Right lobe of liver (tissue), 6 donors: ENCODE measurements around the gene LBX2. TPM values are rescaled to one million over a fixed set of nuclear protein-coding genes. Genes with fewer than 3 reads are reported as not detected.

ENCODE experiments used
- ATAC-seq, 4 donors: fragments of 200-7000 bp; cut with Tn5 transposase; one replicate each; pipeline ENCODE4 v1.9.1; 2020; ENCODE audit warnings: mild to moderate bottlenecking in 4 of 4, moderate library complexity in 4 of 4
- DNase-seq, 3 donors: peaks; one replicate each; pipeline ENCODE4 v3.0.0-alpha.2; 2020
- H3K27ac ChIP-seq, 3 donors: fragments of 200-600 bp; one replicate each; pipeline ENCODE4 v1.8.0; 2022
- H3K27me3 ChIP-seq, 2 donors: fragments of 200-600 bp; one replicate each; pipeline ENCODE4 v1.8.0; 2022
- H3K36me3 ChIP-seq, 4 donors: fragments of 200-600 bp; sonication (generic) in 1 of 4; one replicate each; pipeline versions ENCODE4 v1.5.1 to v1.8.0; 2017 to 2022; ENCODE audit warnings: control low read depth in 1 of 4
- H3K4me1 ChIP-seq, 4 donors: fragments of 200-600 bp; sonication (generic) in 1 of 4; one replicate each; pipeline versions ENCODE4 v1.5.1 to v1.8.0; 2017 to 2022; ENCODE audit warnings: control low read depth in 1 of 4
- H3K4me3 ChIP-seq, 3 donors: fragments of 200-600 bp; one replicate each; pipeline ENCODE4 v1.8.0; 2022
- H3K9me3 ChIP-seq, 4 donors: fragments of 200-600 bp; sonication (generic) in 1 of 4; one replicate each; pipeline versions ENCODE4 v1.5.1 to v1.8.0; 2017 to 2022; ENCODE audit warnings: control low read depth in 1 of 4
- CTCF ChIP-seq, 4 donors: fragments of 200-600 bp in 3 of 4; fragments of 450-650 bp in 1 of 4; IDR thresholded peaks; one replicate each; pipeline versions ENCODE4 v1.5.1 to v1.8.0; 2016 to 2022; ENCODE audit warnings: antibody characterized with exemption in 4 of 4, mild to moderate bottlenecking in 2 of 4
- POLR2A ChIP-seq: fragments of 450-650 bp; IDR thresholded peaks from one replicate; pipeline ENCODE4 v1.6.1; 2017; ENCODE audit warnings: antibody characterized with exemption, mild to moderate bottlenecking
- WGBS: methylation state at CpG from one replicate; pipeline ENCODE4 v1.1.6; 2018; ENCODE audit warnings: low coverage, low lambda C conversion rate; ENCODE audit not compliant: insufficient coverage; ENCODE audit errors: missing lambda C conversion rate; 5-methylcytosine and 5-hydroxymethylcytosine counted together
- intact Hi-C, 2 donors: fragments of 100-400 bp; cut with DNase I; formaldehyde crosslinking; loops; one replicate each; pipeline versions ENCODE4 v1.11.2 to v1.14.1; 2022
- total RNA-seq, 6 experiments: library from RNA; depleted of rRNA in 2 of 6; stranded (reverse); fragments of >200 nt in 2 of 6; fragmentation: NEBNext Ultra II Directional in 3 of 6; extraction: Animal tissue kit (Norgen Biotek cat#: 25700) in 3 of 6; gene quantifications; one replicate each; pipeline versions ENCODE4 v1.1.0 to v1.2.4, GENCODE V29; 2016 to 2023
- donor health status: DM: no; HTN: yes; CAD: no.
- donor health status: DM: no; HTN: no; CAD: no.
- donor health status: DM: no; HTN: no; CAD: no.
- donor health status: DM: no; HTN: yes; CAD: no.
- donor health status: DM: no; HTN: yes; CAD: no.

LBX2 gene
- total RNA-seq, 6 experiments from 2014 or later, result 1.4 to 8.4 (median 5.8) TPM

DNA sequence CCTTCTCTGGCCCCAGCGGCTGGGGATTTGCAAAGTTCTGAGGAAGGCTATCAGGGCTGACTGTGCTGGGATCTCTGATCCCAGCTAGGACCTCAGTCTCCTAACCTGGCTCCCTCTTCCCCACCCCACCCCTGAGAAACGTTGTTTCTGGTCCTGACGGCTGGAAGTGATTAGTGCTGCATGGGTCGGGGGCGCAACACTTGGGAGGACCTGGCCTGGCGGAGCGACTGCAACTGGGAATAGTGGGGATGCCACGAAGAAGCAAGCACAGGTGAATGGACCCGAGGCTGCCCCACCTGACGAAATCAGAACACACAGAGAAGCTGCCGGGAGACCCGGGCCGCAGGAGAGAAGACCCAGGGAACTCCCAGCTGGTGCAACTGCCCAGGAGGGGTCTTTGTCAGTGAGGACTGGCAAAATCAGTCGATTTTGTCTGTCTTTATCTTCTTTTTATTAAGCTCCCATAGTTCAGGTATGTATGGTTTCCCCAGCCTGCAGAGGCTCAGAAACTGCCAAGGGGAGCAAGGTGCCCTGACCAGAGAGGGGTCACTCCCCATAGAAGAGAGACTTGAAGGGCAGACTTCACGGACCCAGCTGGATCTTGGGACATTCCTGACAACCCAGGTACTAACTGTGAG, 656 bp upstream of the LBX2 start:
- Histone ChIP-seq H3K27ac (peak overlapping the region in 1 of 3 donors; percentile 66), H3K27me3 (no peaks in the 10 kb centered on the region), H3K9me3 (no peaks in the 10 kb centered on the region), H3K4me3 (peak overlapping the region in 2 of 3 donors; percentile 44 to 55), H3K4me1 (peaks cover 0 to 61% (median 18%) of the 10 kb centered on the region in 4 donors), H3K36me3 (no peaks in the 10 kb centered on the region)
- TF ChIP-seq CTCF (IDR thresholded peaks at IDR 0.05), result no peak
- no peak for TF ChIP-seq POLR2A
- WGBS, result 51% methylated on average over 10 of the region's 15 CpGs
- ATAC-seq, result no peak
- no peak for DNase-seq
- intact Hi-C loops, result no loop called here

GRCh38 chr2:74498500-74499266, 720 bp downstream of the LBX2 start:
- Histone ChIP-seq H3K27ac (peak overlapping the region in 2 of 3 donors; percentile 11 to 66), H3K4me3 (peak overlapping the region; percentile 37 to 55 (median 44)), H3K4me1 (peaks cover 0 to 55% (median 14%) of the 10 kb centered on the region in 4 donors), H3K27me3 (no peaks in the 10 kb centered on the region), H3K36me3 (peaks cover 0 to 3% (median under 1%) of the 10 kb centered on the region in 4 donors), H3K9me3 (no peaks in the 10 kb centered on the region)
- peak in 1 of 3 donors; percentile 66 for DNase-seq
- WGBS, result 11% methylated on average over 25 of the region's 41 CpGs
- TF ChIP-seq POLR2A (no peak), CTCF (IDR thresholded peaks at IDR 0.05) (no peak)
- peak; percentile 0 to 43 (median 12) for ATAC-seq
- intact Hi-C loops, result no loop called here

GRCh38 chr2:74497777-74498499, 1.5 kb downstream of the LBX2 start:
- DNase-seq, result peak in 2 of 3 donors; percentile 55 to 59
- peak; percentile 6 to 29 (median 16) for ATAC-seq
- 22% methylated on average over 11 of the region's 61 CpGs for WGBS
- H3K27ac ChIP-seq, result peak overlapping the region in 2 of 3 donors; percentile 5 to 66
- intact Hi-C loops, result no loop called here
- peaks cover 0 to 63% (median 17%) of the 10 kb centered on the region in 4 donors for H3K4me1 ChIP-seq
- H3K4me3 ChIP-seq, result peak overlapping the region; percentile 37 to 55 (median 44)
- TF ChIP-seq CTCF (IDR thresholded peaks at IDR 0.05) (no peak), POLR2A (no peak)
- no peaks in the 10 kb centered on the region for H3K27me3 ChIP-seq
- no peaks in the 10 kb centered on the region for H3K9me3 ChIP-seq
- peaks cover 0 to 10% (median 5%) of the 10 kb centered on the region in 4 donors for H3K36me3 ChIP-seq

DNA sequence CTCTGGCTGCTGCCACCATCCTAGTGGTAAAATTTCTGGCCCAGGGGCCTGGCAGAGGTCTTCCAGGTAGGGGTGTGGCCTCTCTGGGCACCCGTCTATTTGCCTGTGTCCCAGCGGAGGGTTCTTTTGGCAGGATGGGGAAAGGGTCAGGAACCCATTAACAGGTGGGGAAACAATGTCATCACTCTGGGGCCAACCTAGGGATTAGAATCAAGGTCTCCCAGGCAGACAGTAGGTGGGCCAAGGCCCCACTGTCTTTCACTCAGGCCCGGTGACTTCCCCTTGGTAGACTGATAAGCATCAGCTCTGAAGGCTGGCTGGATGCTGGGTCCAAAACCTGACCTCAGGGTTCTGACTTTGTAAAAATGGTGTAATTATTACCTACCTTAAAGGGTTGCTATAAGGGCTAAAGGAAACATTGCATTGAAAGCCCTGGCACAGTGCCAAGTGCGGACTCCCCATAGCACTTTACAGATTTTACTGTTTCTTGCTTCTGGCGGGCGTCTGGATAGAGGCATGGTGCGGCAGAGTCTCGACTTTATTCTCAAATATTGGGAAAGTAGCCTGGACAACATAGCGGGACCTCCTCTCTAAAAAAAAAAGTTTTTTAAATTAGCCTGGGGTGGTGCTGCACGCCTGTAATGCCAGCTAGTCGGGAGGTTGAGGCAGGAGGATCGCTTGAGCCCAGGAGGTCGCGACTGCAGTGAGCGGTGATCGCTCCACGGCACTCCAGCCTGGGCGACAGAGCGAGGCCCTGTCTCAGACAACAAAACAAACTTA, 2.2 kb downstream of the LBX2 start:
- intact Hi-C loops, result no loop called here
- peak overlapping the region in 2 of 3 donors; percentile 37 to 55 for H3K4me3 ChIP-seq
- peak overlapping the region in 1 of 3 donors; percentile 66 for H3K27ac ChIP-seq
- no peaks in the 10 kb centered on the region for H3K27me3 ChIP-seq
- TF ChIP-seq CTCF (IDR thresholded peaks at IDR 0.05) (no peak), POLR2A (no peak)
- 34% methylated on average over 15 of the region's 19 CpGs for WGBS
- ATAC-seq (no peak), DNase-seq (no peak)
- H3K9me3 ChIP-seq, result no peaks in the 10 kb centered on the region
- H3K4me1 ChIP-seq, result peaks cover 0 to 70% (median 21%) of the 10 kb centered on the region in 4 donors
- peaks cover 0 to 17% (median 7%) of the 10 kb centered on the region in 4 donors for H3K36me3 ChIP-seq
